ENCODE measurements around the gene KLHL15. TPM values are rescaled to one million over a fixed set of nuclear protein-coding genes. Genes with fewer than 3 reads are reported as not detected.
"Not testable (repeated sequence)": the region's sequence is repeated elsewhere in the genome, so short reads cannot be mapped to it uniquely, and the experiment has no call there.

KLHL15 gene
- total RNA-seq, 1 experiment from 2014 or later, result 12.0 TPM

DNA sequence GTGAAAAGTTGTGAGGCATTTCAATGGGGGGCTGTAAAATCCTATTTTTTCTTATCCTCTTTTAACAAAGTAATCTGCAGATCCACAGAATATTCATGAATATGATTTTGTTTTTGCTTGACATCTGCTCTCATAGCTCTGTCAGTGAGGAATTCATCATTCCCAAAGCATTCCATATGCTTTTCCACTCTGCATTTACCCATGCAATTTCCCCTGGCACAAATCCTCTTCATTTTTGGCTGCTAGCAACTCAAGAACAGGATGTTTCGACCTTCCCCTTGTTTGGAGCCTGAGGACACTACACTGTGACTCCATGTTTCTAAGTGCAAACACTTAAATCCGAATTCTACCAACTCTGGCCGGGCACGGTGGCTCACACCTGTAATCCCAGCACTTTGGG lies 48.5 kb downstream of the KLHL15 start:
- Histone ChIP-seq H3K4me1 (ENCODE audit: insufficient read depth, low read length, poor library complexity, severe bottlenecking) (no peaks in the 10 kb centered on the region), H3K4me3 (ENCODE audit: low read depth, low read length, poor library complexity, severe bottlenecking) (no peak overlapping the region), H3K9me3 (ENCODE audit: low read depth, low read length, poor library complexity, severe bottlenecking) (no peaks in the 10 kb centered on the region), H3K27ac (ENCODE audit: low read depth, low read length, poor library complexity, severe bottlenecking) (no peak overlapping the region), H3K27me3 (replicated peaks; ENCODE audit: insufficient read depth, low read depth, low read length, poor library complexity) (peaks cover 4% of the 10 kb centered on the region), H3K36me3 (ENCODE audit: insufficient read depth, low read length, poor library complexity, severe bottlenecking) (peaks cover 2% of the 10 kb centered on the region)
- no peak for DNase-seq (ENCODE audit: low spot score)
- POLR2A ChIA-PET (ENCODE audit: low non-redundant PET), result no interaction called here
- BruUV-seq (replicated peaks), result no TSS peak
- TF ChIP-seq, protein P1, sequence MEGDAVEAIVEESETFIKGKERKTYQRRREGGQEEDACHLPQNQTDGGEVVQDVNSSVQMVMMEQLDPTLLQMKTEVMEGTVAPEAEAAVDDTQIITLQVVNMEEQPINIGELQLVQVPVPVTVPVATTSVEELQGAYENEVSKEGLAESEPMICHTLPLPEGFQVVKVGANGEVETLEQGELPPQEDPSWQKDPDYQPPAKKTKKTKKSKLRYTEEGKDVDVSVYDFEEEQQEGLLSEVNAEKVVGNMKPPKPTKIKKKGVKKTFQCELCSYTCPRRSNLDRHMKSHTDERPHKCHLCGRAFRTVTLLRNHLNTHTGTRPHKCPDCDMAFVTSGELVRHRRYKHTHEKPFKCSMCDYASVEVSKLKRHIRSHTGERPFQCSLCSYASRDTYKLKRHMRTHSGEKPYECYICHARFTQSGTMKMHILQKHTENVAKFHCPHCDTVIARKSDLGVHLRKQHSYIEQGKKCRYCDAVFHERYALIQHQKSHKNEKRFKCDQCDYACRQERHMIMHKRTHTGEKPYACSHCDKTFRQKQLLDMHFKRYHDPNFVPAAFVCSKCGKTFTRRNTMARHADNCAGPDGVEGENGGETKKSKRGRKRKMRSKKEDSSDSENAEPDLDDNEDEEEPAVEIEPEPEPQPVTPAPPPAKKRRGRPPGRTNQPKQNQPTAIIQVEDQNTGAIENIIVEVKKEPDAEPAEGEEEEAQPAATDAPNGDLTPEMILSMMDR (conservative IDR thresholded peaks at IDR 0.05; ENCODE audit: low read depth, low read length), result no peak
- no peak for TF ChIP-seq EZH2 (IDR thresholded peaks at IDR 0.05; ENCODE audit: borderline replicate concordance, low read depth, low read length, poor library complexity, severe bottlenecking)
- intact Hi-C loops (cut with micrococcal nuclease; ENCODE audit: unreplicated experiment), result no loop called here
- CTCF ChIA-PET, result no interaction called here

DNA sequence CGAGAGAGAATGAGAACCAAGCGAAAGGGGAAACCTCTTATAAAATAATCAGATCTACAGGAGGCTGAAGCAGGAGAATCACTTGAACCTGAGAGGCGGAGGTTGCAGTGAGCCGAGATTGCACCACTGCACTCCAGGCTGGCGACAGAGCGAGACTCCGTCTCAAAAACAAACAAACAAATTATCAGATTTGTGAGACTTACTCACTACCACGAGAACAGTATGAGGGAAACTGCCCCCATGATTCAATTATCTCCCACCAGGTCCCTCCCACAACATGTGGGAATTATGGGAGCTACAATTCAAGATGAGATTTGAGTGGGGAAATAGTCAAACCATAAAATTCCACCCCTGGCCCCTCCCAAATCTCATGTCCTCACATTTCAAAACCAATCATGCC lies 61.4 kb downstream of the KLHL15 start:
- POLR2A ChIA-PET (ENCODE audit: low non-redundant PET); H3K27me3 ChIP-seq (replicated peaks; ENCODE audit: insufficient read depth, low read depth, low read length, poor library complexity); H3K4me3 ChIP-seq (ENCODE audit: low read depth, low read length, poor library complexity, severe bottlenecking); BruUV-seq (replicated peaks); H3K27ac ChIP-seq (ENCODE audit: low read depth, low read length, poor library complexity, severe bottlenecking); H3K4me1 ChIP-seq (ENCODE audit: insufficient read depth, low read length, poor library complexity, severe bottlenecking); H3K9me3 ChIP-seq (ENCODE audit: low read depth, low read length, poor library complexity, severe bottlenecking); H3K36me3 ChIP-seq (ENCODE audit: insufficient read depth, low read length, poor library complexity, severe bottlenecking); CTCF ChIA-PET; intact Hi-C loops (cut with micrococcal nuclease; ENCODE audit: unreplicated experiment); DNase-seq (ENCODE audit: low spot score): not testable (repeated sequence)

DNA sequence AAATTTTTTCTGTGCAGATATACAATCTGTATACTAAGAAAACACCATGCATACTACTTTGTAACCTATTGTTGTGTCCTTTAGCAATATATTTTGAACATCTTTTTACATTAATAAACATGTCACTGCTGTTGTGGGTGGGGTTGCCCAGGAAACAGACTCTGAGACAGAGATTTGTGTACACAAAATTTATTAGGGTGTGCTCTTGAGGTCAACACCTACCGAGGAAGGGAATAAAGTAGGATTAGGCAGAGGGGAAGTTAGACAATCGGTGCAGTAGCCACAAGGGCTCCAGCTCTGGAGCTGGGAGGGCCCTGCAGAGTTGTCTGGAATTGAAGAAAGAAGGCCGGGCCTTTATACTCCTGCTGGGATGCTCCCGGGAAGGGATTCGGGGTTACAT lies 62.8 kb downstream of the KLHL15 start:
- Histone ChIP-seq H3K27ac (ENCODE audit: low read depth, low read length, poor library complexity, severe bottlenecking) (no peak overlapping the region), H3K4me3 (ENCODE audit: low read depth, low read length, poor library complexity, severe bottlenecking) (no peak overlapping the region), H3K27me3 (replicated peaks; ENCODE audit: insufficient read depth, low read depth, low read length, poor library complexity) (no peaks in the 10 kb centered on the region), H3K9me3 (ENCODE audit: low read depth, low read length, poor library complexity, severe bottlenecking) (no peaks in the 10 kb centered on the region), H3K4me1 (ENCODE audit: insufficient read depth, low read length, poor library complexity, severe bottlenecking) (no peaks in the 10 kb centered on the region), H3K36me3 (ENCODE audit: insufficient read depth, low read length, poor library complexity, severe bottlenecking) (no peaks in the 10 kb centered on the region)
- no peak for DNase-seq (ENCODE audit: low spot score)
- TF ChIP-seq, protein P1 (conservative IDR thresholded peaks at IDR 0.05; ENCODE audit: low read depth, low read length), result no peak
- TF ChIP-seq EZH2 (IDR thresholded peaks at IDR 0.05; ENCODE audit: borderline replicate concordance, low read depth, low read length, poor library complexity, severe bottlenecking), result no peak
- intact Hi-C loops (cut with micrococcal nuclease; ENCODE audit: unreplicated experiment), result no loop called here
- BruUV-seq (replicated peaks), result no TSS peak
- POLR2A ChIA-PET (ENCODE audit: low non-redundant PET), result no interaction called here
- CTCF ChIA-PET, result no interaction called here

DNA sequence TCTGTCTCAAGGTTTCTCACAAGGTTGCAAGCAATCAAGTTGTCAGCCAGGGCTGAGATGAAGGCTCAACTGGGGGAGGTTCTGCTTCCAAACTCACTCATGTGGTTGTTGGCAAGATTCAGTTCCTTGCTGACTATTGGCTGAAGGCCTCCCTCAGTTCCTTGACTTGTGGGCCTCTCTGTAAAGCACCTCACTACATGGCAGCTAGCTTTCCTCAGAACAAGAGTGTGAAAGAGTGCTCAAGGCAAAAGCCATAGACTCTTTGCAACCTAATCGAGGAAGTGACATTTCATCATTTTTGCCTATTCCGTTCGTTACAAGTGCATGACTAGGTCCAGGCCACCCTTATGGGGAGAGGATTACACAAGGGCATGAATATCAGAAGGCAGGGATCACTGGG lies 67.2 kb downstream of the KLHL15 start:
- ChIA-PET CTCF (no interaction called here), POLR2A (ENCODE audit: low non-redundant PET) (no interaction called here)
- Histone ChIP-seq H3K36me3 (ENCODE audit: insufficient read depth, low read length, poor library complexity, severe bottlenecking) (no peaks in the 10 kb centered on the region), H3K4me1 (ENCODE audit: insufficient read depth, low read length, poor library complexity, severe bottlenecking) (no peaks in the 10 kb centered on the region), H3K4me3 (ENCODE audit: low read depth, low read length, poor library complexity, severe bottlenecking) (no peak overlapping the region), H3K9me3 (ENCODE audit: low read depth, low read length, poor library complexity, severe bottlenecking) (no peaks in the 10 kb centered on the region), H3K27me3 (replicated peaks; ENCODE audit: insufficient read depth, low read depth, low read length, poor library complexity) (no peaks in the 10 kb centered on the region), H3K27ac (ENCODE audit: low read depth, low read length, poor library complexity, severe bottlenecking) (no peak overlapping the region)
- TF ChIP-seq, protein P1 (conservative IDR thresholded peaks at IDR 0.05; ENCODE audit: low read depth, low read length), result no peak
- TF ChIP-seq EZH2 (IDR thresholded peaks at IDR 0.05; ENCODE audit: borderline replicate concordance, low read depth, low read length, poor library complexity, severe bottlenecking), result no peak
- no peak for DNase-seq (ENCODE audit: low spot score)
- no TSS peak for BruUV-seq (replicated peaks)
- intact Hi-C loops (cut with micrococcal nuclease; ENCODE audit: unreplicated experiment), result no loop called here
